Retinal pigment epithelial cell (primary cell): ENCODE measurements around the gene MIXL1.

Experiments used
- DNase-seq: peaks from one replicate; pipeline ENCODE4 v3.0.0-alpha.2; 2010; ENCODE audit warnings: low read depth
- H3K4me3 ChIP-seq: 2 replicates; pipeline ENCODE4 v1.5.1; 2011; ENCODE audit warnings: mild to moderate bottlenecking, low read length, control low read depth, moderate library complexity
- CTCF ChIP-seq: conservative IDR thresholded peaks from 2 replicates; pipeline ENCODE4 v1.5.1; 2011; ENCODE audit warnings: low read depth, low read length, control low read depth, inconsistent platforms

MIXL1 gene

GRCh38 chr1:226203655-226204054, 19.8 kb upstream of the MIXL1 start:
- no peak overlapping the region for H3K4me3 ChIP-seq
- TF ChIP-seq CTCF = no peak
- no peak for DNase-seq

GRCh38 chr1:226204198-226204597, 19.3 kb upstream of the MIXL1 start:
- no peak overlapping the region for H3K4me3 ChIP-seq
- no peak for TF ChIP-seq CTCF
- DNase-seq = no peak

GRCh38 chr1:226207048-226207447, 16.4 kb upstream of the MIXL1 start:
- no peak for DNase-seq
- H3K4me3 ChIP-seq = no peak overlapping the region
- no peak for TF ChIP-seq CTCF

GRCh38 chr1:226209307-226210059, 14.0 kb upstream of the MIXL1 start:
- no peak for DNase-seq
- TF ChIP-seq CTCF = no peak

GRCh38 chr1:226210571-226211176, 12.8 kb upstream of the MIXL1 start:
- TF ChIP-seq CTCF = no peak
- no peak for DNase-seq
- no peak overlapping the region for H3K4me3 ChIP-seq

More at GRCh38 chr1:226209307-226210059, 14.0 kb upstream of the MIXL1 start:
- no peak overlapping the region for H3K4me3 ChIP-seq

- TF ChIP-seq CTCF = no peak
- no peak overlapping the region for H3K4me3 ChIP-seq
- DNase-seq = no peak
Measured at GRCh38 chr1:226211181-226211821, 12.2 kb upstream of the MIXL1 start.

- no peak for TF ChIP-seq CTCF
- DNase-seq = no peak
Measured at GRCh38 chr1:226212545-226212944, 10.9 kb upstream of the MIXL1 start.

More at GRCh38 chr1:226212545-226212944, 10.9 kb upstream of the MIXL1 start:
- H3K4me3 ChIP-seq = no peak overlapping the region
